ENCODE results near the gene PSMB7.
A peak's percentile ranks its signal among the peaks of the same experiment; 100 is the strongest.

PSMB7 gene

DNA sequence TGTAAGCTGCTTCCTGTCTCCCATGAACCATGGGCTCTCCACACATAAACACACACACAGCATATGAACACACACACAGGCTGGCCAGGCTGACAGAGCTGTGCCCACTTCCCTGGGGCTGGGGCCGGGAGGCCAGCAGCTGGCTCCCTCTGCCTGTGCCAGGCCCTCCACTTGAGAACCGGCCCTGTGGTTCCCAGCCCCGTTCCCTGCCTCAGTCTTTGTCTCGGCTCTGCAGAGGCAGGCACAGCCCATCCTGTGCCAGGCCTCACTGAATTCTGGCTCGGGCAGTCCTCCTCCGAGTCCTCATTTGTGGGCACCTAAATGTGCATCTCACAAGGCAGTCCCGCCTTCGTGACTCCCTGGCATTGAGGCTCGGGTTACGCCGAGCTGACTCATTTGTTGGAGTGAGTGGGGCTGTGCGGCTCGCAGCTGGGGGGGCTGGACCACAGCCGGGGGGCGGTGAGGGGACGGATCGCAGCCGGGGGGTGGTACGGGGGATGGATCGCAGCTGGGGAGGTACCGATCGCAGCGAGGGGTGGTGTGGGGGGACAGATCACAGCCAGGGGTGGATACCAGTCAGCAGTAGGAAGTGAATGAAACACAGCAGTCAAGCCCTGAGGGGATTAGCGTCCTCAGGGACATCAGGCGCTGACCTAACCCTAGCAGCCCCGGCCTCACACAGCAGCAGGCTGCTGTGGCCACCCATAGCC, 72.3 kb downstream of the PSMB7 start:
- H3K27ac ChIP-seq (ENCODE audit: low read depth, low read length), result peak overlapping the region; percentile 47

DNA sequence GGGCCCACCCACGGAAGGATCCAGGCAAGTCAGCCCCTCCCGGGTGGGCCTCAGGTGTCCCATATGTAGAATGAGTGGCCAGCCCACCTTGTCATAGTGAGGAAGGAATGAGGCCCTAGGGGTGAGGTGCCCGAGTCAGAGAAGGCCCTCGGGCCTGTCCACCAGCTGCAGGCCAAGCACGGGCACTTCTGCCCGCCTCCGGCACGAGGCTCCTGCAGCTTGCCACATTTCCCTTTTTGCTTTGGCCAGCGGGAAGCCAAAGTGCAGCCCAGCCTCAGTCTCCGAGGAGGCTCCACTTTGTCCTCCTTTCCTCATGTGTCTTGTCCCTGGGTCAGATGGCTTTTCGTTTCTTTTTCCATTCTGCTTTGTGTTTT, 72.9 kb downstream of the PSMB7 start:
- no peak overlapping the region for H3K4me3 ChIP-seq (ENCODE audit: low read depth, low read length)
- H3K9ac ChIP-seq (ENCODE audit: low read depth, low read length), result no peak overlapping the region
- peak overlapping the region; percentile 47 for H3K27ac ChIP-seq (ENCODE audit: low read depth, low read length)
- H3K36me3 ChIP-seq (ENCODE audit: control insufficient read depth, insufficient read depth, low read length), result peaks cover 3% of the 10 kb centered on the region; the same call in 1 of the 2 replicates
- H3K27me3 ChIP-seq (ENCODE audit: control insufficient read depth, insufficient read depth, low read length), result no peaks in the 10 kb centered on the region
- peaks cover 11% of the 10 kb centered on the region; the same call in 1 of the 2 replicates for H3K4me1 ChIP-seq (ENCODE audit: control insufficient read depth, insufficient read depth, low read length)
- no peaks in the 10 kb centered on the region for H3K9me3 ChIP-seq (ENCODE audit: control insufficient read depth, insufficient read depth, low read length)

More for the DNA sequence above, 72.3 kb downstream of the PSMB7 start:
- H3K27me3 ChIP-seq (ENCODE audit: control insufficient read depth, insufficient read depth, low read length), result no peaks in the 10 kb centered on the region
- H3K9ac ChIP-seq (ENCODE audit: low read depth, low read length), result no peak overlapping the region
- H3K4me1 ChIP-seq (ENCODE audit: control insufficient read depth, insufficient read depth, low read length), result peaks cover 11% of the 10 kb centered on the region; the same call in 1 of the 2 replicates
- peaks cover 7% of the 10 kb centered on the region; the same call in 1 of the 2 replicates for H3K36me3 ChIP-seq (ENCODE audit: control insufficient read depth, insufficient read depth, low read length)
- H3K9me3 ChIP-seq (ENCODE audit: control insufficient read depth, insufficient read depth, low read length), result no peaks in the 10 kb centered on the region
- H3K4me3 ChIP-seq (ENCODE audit: low read depth, low read length), result no peak overlapping the region

DNA sequence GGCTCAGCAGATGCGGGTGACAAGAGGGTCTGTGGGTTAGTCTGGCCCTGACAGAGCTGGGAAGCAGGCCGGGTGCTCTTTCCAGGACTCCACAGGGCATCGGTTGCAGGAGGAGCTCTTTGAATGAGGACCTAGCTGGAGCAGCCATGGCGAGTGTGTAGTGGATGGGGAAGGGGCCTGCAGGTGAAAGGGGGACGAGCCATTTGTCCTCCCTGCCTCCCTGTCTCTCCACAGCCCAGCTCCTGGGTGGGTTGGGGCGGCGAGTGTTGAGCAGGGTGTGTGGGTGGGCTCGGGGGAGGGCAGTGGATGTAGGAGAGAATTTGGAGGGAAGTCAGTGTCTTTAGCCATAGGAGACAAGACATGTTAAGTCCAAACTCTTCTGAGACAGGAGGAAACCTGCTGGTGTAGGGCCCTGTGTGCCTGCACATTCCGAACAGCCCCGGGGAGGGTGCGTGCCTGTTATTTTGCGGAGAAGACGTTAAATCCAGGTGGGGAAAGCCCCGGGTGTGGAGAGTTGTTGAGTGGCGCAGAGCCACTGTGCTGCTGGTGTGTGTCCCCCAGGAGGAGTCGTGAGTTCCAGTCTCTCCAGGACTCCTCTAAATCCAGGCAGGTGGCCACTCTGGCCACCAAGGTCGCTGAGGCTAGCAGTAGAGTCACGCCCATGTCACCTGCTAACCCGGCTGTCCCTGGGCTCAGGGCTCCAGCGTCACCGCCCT, 73.6 kb downstream of the PSMB7 start:
- peaks cover 11% of the 10 kb centered on the region; the same call in 1 of the 2 replicates for H3K4me1 ChIP-seq (ENCODE audit: control insufficient read depth, insufficient read depth, low read length)
- peaks cover 3% of the 10 kb centered on the region; the same call in 1 of the 2 replicates for H3K36me3 ChIP-seq (ENCODE audit: control insufficient read depth, insufficient read depth, low read length)

DNA sequence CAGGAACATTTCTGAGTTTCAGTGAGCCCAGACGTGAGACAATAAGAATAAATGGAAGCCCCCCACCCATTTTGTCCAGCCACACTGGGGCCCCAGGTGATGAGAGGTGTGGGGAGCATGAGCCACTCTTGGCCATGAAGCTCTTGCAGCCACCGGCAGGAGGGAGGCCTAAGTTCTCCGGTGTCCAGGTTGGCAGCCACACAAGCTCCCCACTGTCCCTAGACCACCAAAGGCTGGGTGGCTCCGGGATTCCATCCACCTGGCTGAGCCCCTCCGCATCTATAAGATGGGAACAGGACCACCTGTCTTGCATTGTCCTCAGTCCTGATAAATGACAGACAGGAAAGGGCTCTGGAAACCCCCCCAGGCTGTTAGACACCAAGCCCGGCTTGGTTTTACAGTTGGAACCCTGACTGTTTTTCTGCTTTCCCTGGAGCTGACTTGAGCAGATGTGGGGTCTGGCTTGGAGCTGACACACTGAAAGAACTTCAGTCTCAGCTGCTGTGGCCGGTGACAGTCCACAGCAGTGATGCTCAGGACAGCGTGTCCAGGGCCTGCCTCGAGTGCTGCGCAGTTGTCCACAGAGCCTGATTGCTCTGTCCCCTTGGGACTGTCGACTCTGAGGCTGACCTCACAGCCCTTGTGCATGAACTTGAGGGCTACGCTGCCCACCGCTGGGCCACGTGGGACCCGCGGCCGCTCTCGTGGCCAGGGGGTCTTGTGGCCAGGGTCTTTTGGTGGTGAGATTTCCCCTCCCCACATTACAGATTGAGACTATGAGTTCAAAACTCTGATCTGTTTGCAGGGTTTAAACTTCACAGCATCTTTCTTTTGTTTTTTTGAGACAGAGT, 74.8 kb downstream of the PSMB7 start:
- no peak overlapping the region for H3K9ac ChIP-seq (ENCODE audit: low read depth, low read length)
- H3K4me1 ChIP-seq (ENCODE audit: control insufficient read depth, insufficient read depth, low read length), result peaks cover 11% of the 10 kb centered on the region; the same call in 1 of the 2 replicates
- H3K36me3 ChIP-seq (ENCODE audit: control insufficient read depth, insufficient read depth, low read length), result peaks cover 1% of the 10 kb centered on the region; the same call in 1 of the 2 replicates
- no peak overlapping the region for H3K4me3 ChIP-seq (ENCODE audit: low read depth, low read length)
- H3K9me3 ChIP-seq (ENCODE audit: control insufficient read depth, insufficient read depth, low read length), result no peaks in the 10 kb centered on the region
- H3K27me3 ChIP-seq (ENCODE audit: control insufficient read depth, insufficient read depth, low read length), result no peaks in the 10 kb centered on the region
- H3K27ac ChIP-seq (ENCODE audit: low read depth, low read length), result no peak overlapping the region

More for the DNA sequence above, 73.6 kb downstream of the PSMB7 start:
- Histone ChIP-seq H3K27me3 (ENCODE audit: control insufficient read depth, insufficient read depth, low read length) (no peaks in the 10 kb centered on the region), H3K4me3 (ENCODE audit: low read depth, low read length) (no peak overlapping the region), H3K9me3 (ENCODE audit: control insufficient read depth, insufficient read depth, low read length) (no peaks in the 10 kb centered on the region), H3K9ac (ENCODE audit: low read depth, low read length) (no peak overlapping the region), H3K27ac (ENCODE audit: low read depth, low read length) (no peak overlapping the region)

DNA sequence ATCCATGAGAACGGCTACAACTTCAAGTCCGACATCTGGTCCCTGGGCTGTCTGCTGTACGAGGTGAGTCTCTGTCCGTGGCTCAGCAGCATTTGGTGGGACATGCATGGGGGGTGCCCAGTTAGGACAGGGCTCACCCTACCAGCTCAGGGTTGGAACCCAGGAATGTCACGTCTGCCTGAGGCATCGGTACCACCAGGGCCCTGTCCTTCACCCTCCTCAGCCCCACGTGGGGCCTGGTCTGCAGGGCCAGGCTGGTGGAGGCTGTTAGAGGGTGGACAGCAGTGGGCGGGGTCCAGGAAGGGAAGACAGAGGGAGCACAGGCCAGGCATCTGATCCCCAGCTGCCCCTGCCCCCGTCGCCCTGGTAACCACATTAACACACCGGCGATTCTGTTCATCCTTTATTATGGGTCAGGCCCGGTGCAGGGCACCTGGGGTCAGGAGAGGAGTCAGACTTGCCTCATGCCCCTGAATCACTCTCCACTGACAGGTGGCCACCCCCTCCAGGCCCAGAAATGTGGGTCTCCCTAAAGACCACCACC, 75.6 kb downstream of the PSMB7 start:
- Histone ChIP-seq H3K4me1 (ENCODE audit: control insufficient read depth, insufficient read depth, low read length) (peaks cover 11% of the 10 kb centered on the region; the same call in 1 of the 2 replicates), H3K4me3 (ENCODE audit: low read depth, low read length) (no peak overlapping the region), H3K27me3 (ENCODE audit: control insufficient read depth, insufficient read depth, low read length) (no peaks in the 10 kb centered on the region), H3K36me3 (ENCODE audit: control insufficient read depth, insufficient read depth, low read length) (no peaks in the 10 kb centered on the region; the same call in 1 of the 2 replicates), H3K9me3 (ENCODE audit: control insufficient read depth, insufficient read depth, low read length) (no peaks in the 10 kb centered on the region), H3K27ac (ENCODE audit: low read depth, low read length) (no peak overlapping the region), H3K9ac (ENCODE audit: low read depth, low read length) (no peak overlapping the region)

DNA sequence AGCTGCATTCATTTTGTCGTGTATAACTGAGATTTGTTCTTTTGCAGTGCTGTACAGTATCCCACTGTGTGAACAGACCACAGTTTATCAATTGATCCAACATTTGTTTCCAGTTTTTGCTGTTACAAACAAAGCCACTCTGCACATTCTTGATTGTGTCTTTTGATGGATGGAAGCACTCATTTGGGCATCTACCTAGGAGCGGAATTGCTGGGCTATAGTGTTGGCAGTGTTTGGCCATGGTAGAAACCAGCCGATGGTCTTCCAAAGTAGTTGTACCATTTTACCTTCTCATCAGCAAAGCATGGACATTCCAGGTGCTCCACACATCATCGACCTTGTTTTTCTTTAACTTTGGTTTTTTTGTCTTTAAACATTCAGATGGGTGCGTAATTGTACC, 77.7 kb downstream of the PSMB7 start:
- Histone ChIP-seq H3K4me3 (ENCODE audit: low read depth, low read length) (no peak overlapping the region), H3K9me3 (ENCODE audit: control insufficient read depth, insufficient read depth, low read length) (no peaks in the 10 kb centered on the region), H3K4me1 (ENCODE audit: control insufficient read depth, insufficient read depth, low read length) (peaks cover 6% of the 10 kb centered on the region; the same call in 1 of the 2 replicates), H3K27ac (ENCODE audit: low read depth, low read length) (no peak overlapping the region), H3K36me3 (ENCODE audit: control insufficient read depth, insufficient read depth, low read length) (no peaks in the 10 kb centered on the region), H3K27me3 (ENCODE audit: control insufficient read depth, insufficient read depth, low read length) (no peaks in the 10 kb centered on the region), H3K9ac (ENCODE audit: low read depth, low read length) (no peak overlapping the region)

DNA sequence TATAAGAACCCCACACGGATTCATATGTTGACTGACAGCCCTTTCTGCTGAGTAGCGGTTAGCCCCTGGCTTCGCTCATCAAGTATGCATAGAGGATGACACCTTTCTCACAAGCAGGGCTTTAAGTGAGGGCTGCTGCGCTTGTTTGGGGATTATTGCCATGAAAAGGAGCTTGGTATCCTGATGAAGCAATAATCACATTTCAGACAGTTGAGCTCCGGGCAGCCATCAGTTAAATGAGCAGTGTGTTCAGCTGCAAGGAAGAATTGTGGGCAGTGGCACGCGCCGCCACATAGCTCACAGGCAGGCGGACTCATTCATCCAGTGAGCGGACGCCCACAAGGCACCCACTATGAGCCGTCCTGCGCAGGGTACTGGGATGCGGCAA, 79.9 kb downstream of the PSMB7 start:
- Histone ChIP-seq H3K9me3 (ENCODE audit: control insufficient read depth, insufficient read depth, low read length) (no peaks in the 10 kb centered on the region), H3K36me3 (ENCODE audit: control insufficient read depth, insufficient read depth, low read length) (no peaks in the 10 kb centered on the region), H3K4me3 (ENCODE audit: low read depth, low read length) (no peak overlapping the region), H3K27ac (ENCODE audit: low read depth, low read length) (no peak overlapping the region), H3K27me3 (ENCODE audit: control insufficient read depth, insufficient read depth, low read length) (no peaks in the 10 kb centered on the region), H3K9ac (ENCODE audit: low read depth, low read length) (no peak overlapping the region), H3K4me1 (ENCODE audit: control insufficient read depth, insufficient read depth, low read length) (peaks cover 6% of the 10 kb centered on the region; the same call in 1 of the 2 replicates)

DNA sequence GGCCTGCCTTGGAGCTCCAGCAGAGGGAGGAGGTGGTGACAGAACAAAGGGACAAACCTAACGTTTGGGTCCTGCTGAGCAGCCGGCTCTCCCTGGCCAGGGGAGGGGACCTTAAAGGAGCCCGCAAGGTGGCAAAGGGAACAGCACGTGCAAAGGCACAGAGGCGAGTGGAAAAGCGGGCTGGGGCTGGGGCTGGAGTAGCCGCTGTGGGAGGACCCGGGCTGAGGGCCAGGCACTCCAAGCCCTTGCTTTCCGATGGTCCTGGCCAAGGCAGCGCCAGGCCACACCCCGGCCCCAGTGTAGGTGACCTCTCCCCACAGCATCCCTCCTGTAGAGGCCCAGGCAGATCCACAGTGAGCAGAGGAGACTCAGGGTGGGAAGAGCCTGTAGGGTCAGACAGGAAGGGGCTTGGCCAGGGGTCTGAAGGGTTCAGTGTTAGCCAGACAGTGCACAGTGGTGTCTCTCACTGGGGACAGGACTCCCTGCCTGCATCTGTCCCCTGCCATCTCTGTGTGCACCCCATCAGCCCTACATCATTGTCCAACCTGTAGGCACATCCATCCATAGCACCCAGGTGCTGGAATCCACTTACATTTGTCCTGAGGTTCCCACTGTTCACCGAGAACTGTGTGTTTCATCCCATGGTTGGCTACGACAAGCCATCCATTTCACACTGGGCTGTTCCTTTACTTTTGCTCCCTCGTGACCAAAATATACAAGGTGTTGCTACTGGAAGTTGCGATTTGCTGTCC, 80.5 kb downstream of the PSMB7 start:
- no peaks in the 10 kb centered on the region for H3K36me3 ChIP-seq (ENCODE audit: control insufficient read depth, insufficient read depth, low read length)
- no peak overlapping the region for H3K27ac ChIP-seq (ENCODE audit: low read depth, low read length)
- no peak overlapping the region for H3K9ac ChIP-seq (ENCODE audit: low read depth, low read length)

DNA sequence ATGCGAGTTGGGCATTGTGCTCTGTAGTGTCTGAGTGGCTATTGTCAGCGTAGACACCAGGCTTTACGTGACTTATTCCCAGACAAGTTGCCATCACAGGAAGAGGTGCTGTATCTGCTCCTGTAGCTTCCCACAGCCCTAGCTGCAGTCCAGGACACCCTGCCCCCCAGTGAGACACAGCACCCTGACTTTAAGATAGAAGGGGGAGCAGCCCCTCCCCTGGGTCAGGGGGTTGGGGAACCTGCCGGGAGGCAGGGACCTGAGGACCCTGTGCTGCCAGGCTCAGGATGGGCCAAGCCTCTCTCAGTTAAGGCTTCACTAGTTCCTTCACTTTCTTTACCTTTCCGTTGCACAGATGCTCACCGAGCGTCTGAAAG, 82.1 kb downstream of the PSMB7 start:
- no peaks in the 10 kb centered on the region for H3K4me1 ChIP-seq (ENCODE audit: control insufficient read depth, insufficient read depth, low read length)
- no peak overlapping the region for H3K4me3 ChIP-seq (ENCODE audit: low read depth, low read length)
- H3K9ac ChIP-seq (ENCODE audit: low read depth, low read length), result no peak overlapping the region
- no peaks in the 10 kb centered on the region for H3K27me3 ChIP-seq (ENCODE audit: control insufficient read depth, insufficient read depth, low read length)
- no peak overlapping the region for H3K27ac ChIP-seq (ENCODE audit: low read depth, low read length)
- H3K9me3 ChIP-seq (ENCODE audit: control insufficient read depth, insufficient read depth, low read length), result no peaks in the 10 kb centered on the region
- H3K36me3 ChIP-seq (ENCODE audit: control insufficient read depth, insufficient read depth, low read length), result no peaks in the 10 kb centered on the region

More for the DNA sequence above, 80.5 kb downstream of the PSMB7 start:
- Histone ChIP-seq H3K4me3 (ENCODE audit: low read depth, low read length) (no peak overlapping the region), H3K27me3 (ENCODE audit: control insufficient read depth, insufficient read depth, low read length) (no peaks in the 10 kb centered on the region), H3K4me1 (ENCODE audit: control insufficient read depth, insufficient read depth, low read length) (peaks cover 3% of the 10 kb centered on the region; the same call in 1 of the 2 replicates), H3K9me3 (ENCODE audit: control insufficient read depth, insufficient read depth, low read length) (no peaks in the 10 kb centered on the region)
